T-helper 2 cell treated with Interferon-gamma antibody and Interleukin-4, amounts not matched to agents 100 ng/mL and 5 ng/mL, for 36 hours (primary cell): ENCODE measurements around the gene C15orf62. TPM values are rescaled to one million over a fixed set of nuclear protein-coding genes. Genes with fewer than 3 reads are reported as not detected.

Experiments
- intact Hi-C: fragments of 100-400 bp; cut with micrococcal nuclease; formaldehyde crosslinking; loops from one replicate; pipeline ENCODE4 v1.15.1; 2023
- total RNA-seq: library from RNA; stranded (reverse); gene quantifications from 2 replicates; pipeline ENCODE4 v1.2.3, GENCODE V29; 2022

The C15orf62 gene
- total RNA-seq, 1 donor from 2014 or later = 1.4 TPM

DNA sequence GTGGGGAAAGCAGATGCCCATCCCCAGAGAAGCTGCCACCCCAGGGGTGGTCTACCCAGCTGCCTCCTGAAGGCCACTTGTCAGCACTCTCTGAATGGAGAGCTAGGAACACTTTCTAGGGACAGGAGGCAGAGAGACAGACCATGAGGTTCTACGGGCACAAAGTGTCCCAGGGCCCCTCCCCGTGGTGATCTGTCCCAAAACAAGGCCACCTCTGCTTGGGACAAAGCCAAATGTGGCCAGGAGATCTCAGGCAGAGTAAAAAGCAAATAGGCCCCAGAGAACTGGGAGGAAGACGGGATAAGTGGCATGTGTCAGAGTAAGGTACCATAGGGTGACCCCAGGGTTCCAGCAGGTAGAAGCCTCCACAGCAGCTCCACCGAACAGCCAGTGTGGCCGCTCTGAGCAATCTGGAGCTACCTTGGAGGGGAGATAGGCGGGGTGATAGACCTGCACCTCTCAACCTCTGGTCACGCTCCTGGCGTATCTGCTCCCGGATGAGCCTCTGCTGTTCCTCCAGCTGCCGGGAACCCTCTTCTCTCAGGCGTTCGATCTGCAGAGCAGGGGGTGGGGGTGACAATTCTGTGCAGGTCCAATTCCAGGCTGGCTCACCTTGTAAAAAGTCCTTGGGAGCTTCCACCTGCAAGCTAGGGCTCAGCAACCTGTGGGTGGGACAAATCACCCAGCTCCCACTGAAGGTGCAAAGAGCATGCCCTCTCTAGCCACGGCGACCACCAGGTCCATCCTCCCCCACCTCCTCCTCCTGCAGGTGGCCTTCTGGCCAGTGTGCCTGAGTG lies 6.2 kb downstream of the C15orf62 start:
- intact Hi-C loops = no loop called here

GRCh38 chr15:40776537-40777141 lies 6.9 kb downstream of the C15orf62 start:
- intact Hi-C loops = no loop called here

- intact Hi-C loops = loop anchor here (1.0 to 5.0 kb wide), 5 partner anchors 36 to 263 kb away; no protein-coding TSS in a partner anchor
These were observed 12.9 kb downstream of the C15orf62 start for GRCh38 chr15:40782609-40783227.

DNA sequence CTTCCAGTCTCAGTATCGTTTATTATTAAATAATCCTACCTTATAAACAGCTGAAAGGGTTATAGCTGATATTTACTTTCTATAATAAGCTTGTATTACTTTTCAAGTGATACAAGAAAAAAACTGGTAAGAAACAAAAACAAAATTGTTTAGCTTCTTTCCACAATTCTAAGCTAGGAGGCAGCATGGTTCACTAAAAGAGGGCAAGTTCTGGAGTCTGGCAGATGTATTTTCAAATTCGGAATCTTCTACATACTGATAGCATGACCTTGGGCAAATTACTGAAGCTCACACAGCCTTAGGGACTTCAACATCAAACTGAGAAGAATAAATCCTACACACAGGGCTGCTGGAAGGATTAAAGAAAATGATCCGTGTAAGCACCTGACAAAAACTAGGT lies 15.4 kb downstream of the C15orf62 start:
- intact Hi-C loops = no loop called here

DNA sequence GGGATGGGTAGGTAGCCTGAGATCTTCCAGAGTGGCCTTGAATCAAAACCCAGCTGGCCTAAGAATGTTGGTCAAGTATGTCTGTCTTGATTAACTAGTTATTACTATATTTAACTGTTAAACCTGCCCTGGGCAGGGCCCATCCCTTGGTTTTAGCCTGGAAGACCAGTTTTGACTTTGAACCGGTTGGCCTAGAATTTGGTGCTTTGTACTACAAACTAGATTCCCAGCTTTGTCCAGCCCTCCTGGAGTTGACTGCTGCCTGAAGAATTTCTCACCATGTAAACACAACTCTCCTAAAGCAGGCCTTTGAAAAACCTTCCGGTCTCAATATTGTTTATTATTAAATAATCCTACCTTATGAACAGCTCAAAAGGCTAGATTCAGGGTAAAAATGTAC lies 16.0 kb downstream of the C15orf62 start:
- intact Hi-C loops = no loop called here

DNA sequence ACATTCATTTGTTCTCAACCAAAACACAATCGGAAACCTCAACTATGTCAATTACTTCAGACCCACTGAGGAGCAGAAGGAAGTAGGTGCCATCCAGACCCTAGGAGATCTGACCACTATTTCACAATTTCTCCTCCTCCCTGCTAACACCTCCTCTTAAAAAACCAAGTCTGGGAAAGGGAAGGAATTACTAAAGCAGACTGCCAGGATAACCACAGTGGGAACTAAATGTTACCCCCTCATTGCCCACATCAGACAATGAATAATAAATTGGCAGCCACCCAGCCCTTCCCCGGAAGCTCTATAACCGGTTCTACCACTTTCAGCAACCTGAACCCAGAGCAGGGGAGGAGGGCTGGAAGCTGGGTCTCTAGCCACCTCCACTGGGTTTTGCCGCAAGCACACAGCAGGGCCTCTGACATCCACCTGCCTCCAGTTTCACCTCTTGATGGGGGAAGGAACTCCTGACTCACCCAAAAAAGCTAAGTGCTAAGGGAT lies 17.6 kb downstream of the C15orf62 start:
- intact Hi-C loops = no loop called here

DNA sequence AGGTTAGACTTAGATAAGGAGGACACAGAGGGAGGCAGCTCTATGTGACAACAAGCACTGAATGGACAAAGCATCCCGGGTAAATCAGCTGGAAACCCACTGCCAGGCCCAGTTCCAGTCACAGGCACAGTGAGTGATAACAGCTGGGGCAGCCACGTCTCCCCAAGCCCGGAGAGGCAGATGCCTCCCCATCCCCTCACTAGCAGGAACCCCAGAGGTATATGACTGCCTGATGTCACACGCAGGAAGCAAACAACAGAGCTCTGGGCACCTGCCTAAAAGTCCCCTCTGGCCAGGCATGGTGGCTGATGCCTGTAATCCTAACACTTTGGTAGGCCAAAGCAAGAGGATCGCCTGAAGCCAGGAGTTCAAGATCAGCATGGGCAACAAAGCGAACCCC lies 18.2 kb downstream of the C15orf62 start:
- intact Hi-C loops = no loop called here

DNA sequence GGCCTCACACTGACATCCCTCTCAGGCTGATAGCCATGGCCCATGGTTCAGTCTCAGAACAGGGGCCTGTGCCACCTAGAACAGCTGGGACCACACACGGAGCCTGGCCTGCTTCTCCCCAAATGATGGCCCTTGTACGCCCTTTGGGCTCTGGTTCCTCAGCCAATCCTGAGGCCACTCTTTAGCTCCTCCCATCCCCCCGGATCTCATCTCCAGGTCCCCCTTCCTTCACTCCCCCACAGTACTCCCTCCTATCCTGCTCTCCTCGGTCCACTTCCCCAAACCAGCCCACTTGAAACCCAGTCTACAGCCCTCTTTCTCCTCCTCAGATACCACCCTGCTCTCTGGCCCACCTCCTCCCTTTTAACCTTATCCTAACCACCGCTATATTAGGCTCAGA lies 19.3 kb downstream of the C15orf62 start:
- intact Hi-C loops = no loop called here

GRCh38 chr15:40789999-40790398 lies 20.2 kb downstream of the C15orf62 start:
- intact Hi-C loops = no loop called here

DNA sequence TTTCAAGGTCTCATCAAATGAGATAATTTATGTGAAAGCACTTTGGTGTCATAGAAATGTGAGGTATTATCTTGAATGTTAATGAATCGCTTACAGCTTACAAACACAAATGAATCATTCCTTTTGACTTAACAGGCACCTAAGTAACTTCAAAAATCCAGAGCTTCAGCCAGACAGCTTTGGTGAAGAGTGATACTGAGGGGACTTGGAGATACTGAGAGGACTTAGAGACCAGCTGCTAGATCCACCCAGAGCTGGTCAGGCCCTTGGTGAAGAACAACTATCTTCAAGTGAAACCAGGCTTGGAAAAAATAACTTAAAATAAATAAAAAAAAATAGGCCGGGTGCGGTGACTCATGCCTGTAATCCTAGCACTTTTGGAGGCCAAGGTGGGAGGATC lies 20.9 kb downstream of the C15orf62 start:
- intact Hi-C loops = no loop called here

DNA sequence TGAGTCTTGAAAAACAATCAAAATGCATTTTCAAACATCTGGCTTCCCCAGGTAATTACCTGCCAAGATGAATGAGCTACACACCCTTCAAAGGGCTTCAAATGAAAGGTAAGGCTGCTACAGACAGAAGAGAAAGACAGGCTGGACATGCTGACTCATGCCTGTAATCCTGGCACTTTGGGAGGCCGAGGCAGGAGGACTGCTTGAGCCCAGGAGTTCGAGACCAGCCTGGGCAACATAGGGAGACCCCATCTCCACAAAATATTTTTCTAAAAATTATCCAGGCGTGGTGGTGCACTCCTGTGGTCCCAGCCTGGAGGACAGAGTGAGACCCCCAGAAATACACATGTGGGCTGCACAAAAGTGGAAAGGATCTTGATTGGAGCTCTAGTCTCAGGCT lies 22.6 kb downstream of the C15orf62 start:
- intact Hi-C loops = no loop called here

DNA sequence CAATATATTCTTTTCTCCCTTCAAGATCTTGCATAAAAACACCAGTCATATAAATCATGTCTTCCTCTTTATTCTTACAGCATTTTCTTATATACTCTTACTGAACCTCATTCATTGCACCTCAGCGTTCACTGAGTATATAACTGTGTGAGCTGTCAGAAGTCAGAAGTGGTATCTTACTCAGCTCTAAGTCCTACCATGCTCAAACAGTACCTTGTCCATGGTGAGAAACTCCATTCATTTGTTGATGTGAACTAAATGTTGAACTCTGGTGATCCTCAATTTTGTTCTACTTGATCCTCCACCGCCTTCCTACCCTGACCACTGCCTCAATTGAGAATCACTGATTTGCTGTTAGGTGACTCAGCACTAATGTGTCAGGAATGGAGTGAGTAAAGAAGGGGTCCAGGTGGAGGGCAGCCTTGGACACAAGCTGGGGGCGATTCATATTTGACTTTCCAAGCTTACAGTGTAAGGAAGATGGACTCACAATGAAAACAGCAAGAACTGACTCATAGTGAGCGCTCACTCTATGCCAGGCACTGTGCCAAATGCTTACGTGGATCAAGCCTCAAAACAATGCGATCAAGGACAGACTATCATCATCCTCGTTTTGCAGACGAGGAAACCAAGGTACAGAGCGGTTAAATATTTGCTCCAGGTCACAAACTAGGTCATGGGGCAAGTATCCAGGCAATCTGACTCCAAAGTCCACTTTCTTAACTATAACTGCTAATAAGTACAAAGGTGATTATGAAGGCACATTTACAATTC lies 23.6 kb downstream of the C15orf62 start:
- intact Hi-C loops = no loop called here

GRCh38 chr15:40796041-40796440 lies 26.3 kb downstream of the C15orf62 start:
- intact Hi-C loops = no loop called here

DNA sequence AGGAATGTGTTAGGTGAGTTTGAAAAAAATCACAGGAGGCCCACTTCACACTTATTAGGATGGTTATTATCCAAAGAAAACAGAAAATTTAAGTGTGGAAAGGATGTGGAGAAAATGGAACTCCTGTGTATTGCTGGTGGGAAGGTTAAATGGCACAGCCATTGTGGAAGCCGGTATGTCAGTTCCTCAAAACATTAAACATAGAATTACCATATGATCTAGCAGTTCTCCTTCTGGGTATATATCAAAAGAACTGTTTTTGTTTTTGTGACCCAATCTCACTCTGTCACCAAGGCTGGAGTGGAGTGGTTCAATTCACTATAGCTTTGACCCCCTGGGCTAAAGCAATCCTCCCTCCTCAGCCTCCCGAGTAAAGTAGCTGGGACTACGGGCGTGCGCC lies 26.7 kb downstream of the C15orf62 start:
- intact Hi-C loops = no loop called here

DNA sequence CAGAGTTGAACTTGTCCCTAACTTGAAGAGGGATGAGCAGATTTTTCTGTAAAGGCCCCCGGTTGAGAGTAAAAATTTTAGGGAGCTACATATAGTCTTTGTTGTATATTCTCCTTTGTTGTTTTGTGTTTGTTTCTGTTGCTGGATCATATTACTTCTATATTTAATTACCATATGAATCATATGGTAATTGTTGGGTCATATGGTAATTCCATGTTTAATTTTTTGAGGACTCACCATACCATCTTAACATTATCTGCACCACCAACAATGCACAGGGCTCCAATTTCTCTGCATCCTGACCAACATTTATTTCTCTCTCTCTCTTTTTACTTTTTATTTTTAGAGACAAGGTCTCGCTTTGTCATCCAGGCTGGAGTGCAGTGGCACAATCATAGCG lies 29.7 kb downstream of the C15orf62 start:
- intact Hi-C loops = no loop called here

GRCh38 chr15:40803076-40803475 lies 33.3 kb downstream of the C15orf62 start:
- intact Hi-C loops = no loop called here

GRCh38 chr15:40803688-40804087 lies 33.9 kb downstream of the C15orf62 start:
- intact Hi-C loops = no loop called here

DNA sequence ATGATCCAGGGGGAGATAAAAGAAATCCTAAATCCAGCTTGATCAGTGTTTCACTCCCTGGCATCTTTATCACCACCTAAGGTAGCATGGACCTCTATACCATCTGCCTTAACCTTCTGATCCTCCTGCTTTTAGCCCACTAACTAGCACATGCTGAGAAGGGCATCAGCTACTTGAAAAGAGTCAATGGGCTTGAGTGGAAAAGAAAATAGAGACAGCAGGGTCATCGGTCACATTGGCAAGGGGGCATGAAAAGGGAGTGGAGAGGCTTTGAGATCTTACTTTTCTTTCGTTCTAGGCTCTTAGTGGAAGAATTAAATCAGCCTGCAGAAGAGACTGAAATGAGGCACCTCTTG lies 36.9 kb downstream of the C15orf62 start:
- intact Hi-C loops = loop anchor here (1.0 to 2.0 kb wide), 8 partner anchors 42 to 309 kb away; partner anchors contain the start of genes CCDC32, CHAC1, GCHFR and RAD51

DNA sequence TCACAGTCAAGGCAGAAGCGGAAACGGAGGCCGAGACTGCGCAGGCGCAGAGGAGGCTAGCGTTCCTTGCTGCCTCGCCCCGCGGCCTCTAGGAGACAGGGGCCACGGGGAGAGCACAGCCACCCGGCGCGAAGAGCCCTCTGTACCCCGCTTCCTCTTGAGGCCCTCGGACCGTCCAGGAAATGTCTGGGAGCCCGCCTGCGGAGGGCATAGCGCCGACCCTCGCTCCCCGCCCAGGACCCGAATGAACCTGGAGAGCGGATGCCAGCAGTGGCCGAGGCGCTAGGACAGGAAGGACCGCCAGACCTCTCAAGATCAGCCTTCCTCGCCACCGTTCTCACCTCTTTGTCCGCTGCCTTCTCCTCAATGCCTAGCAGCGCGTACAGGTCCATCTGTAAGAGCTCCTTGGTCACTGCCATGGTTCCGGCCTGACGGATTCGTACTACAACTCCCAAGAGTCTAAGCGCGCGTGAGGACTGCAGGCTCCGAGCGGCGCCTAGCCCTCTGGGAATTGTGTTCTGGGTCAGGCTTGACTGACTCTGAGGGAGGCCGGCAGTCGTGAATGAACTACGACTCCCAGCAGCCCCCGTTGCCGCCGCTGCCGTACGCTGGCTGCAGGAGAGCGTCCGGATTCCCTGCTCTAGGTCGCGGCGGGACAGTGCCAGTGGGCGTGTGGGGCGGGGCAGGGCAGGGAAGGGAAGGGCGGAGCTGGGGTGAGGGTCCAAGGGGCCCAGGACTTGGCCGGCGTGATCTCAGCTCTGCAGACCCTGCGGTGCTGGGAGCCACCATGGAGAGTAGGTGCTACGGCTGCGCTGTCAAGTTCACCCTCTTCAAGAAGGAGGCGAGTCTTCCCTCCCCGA lies 37.5 kb downstream of the C15orf62 start, which contains the start of the genes DNAJC17 and ZFYVE19:
TSS of gene DNAJC17 (minus strand) at position 446 of the 860 bp plus-strand sequence. CDS start at position 419, 27 bp downstream.
TSS of gene ZFYVE19 (plus strand) at position 62 of the 860 bp plus-strand sequence. CDS start at position 563, 501 bp downstream.
- intact Hi-C loops = loop anchor here (1.0 to 2.0 kb wide), 7 partner anchors 43 to 308 kb away; partner anchors contain the start of genes CCDC32, CHAC1, GCHFR and RAD51

DNA sequence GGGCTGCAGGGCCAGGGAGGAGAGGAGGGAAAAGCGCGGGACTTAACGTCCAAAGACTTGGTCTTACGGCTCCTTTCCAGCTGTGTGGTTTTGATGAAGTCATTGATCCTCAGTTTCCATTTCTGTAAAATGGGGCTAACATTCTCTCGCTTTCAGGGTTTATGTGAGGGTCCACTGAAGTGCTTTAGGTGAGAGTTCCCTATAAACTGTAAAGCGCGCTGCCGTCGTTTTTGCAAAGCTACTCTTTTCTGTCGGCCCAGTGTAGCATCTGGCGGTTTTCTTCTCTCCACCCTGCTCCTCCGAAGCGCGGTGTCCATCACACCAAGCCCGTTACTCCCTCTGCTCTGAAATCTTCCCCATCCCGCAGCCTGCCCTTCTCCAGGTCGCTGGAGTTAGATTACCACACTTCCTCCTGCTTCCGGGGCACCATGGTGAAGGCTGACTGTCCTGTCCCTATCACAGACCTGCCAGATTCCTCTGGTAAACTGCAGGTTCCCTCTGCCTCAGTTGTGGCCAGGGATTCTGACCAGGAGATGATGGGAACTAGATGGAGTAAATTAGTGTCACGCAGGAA lies 38.2 kb downstream of the C15orf62 start:
- intact Hi-C loops = loop anchor here (1.0 to 2.0 kb wide), 7 partner anchors 44 to 307 kb away; partner anchors contain the start of genes CCDC32, CHAC1, GCHFR and RAD51
